ENCODE measurements around the gene PPM1J.

DNA sequence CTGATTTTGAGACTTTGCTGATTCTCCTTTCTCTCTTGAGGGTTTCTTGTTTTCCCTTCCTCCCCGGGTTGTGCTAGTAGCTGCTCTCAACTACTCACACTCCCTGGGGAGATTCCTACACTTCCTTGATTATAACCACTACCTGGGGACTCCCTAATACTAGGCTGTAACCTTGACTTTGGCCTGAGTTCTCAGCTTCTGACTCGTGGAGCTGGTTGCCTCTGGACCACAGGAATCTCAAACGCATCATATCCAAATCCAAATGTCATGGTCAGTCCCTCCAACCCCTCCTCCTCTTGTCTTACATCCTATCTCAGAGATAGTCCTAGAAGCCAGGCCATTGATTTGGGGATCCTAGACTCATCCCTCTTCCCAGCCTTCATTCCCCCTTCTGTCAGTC is 28.7 kb downstream of the PPM1J start:
- TF ChIP-seq, protein P1, sequence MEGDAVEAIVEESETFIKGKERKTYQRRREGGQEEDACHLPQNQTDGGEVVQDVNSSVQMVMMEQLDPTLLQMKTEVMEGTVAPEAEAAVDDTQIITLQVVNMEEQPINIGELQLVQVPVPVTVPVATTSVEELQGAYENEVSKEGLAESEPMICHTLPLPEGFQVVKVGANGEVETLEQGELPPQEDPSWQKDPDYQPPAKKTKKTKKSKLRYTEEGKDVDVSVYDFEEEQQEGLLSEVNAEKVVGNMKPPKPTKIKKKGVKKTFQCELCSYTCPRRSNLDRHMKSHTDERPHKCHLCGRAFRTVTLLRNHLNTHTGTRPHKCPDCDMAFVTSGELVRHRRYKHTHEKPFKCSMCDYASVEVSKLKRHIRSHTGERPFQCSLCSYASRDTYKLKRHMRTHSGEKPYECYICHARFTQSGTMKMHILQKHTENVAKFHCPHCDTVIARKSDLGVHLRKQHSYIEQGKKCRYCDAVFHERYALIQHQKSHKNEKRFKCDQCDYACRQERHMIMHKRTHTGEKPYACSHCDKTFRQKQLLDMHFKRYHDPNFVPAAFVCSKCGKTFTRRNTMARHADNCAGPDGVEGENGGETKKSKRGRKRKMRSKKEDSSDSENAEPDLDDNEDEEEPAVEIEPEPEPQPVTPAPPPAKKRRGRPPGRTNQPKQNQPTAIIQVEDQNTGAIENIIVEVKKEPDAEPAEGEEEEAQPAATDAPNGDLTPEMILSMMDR (IDR thresholded peaks at IDR 0.05; ENCODE audit: low read depth, low read length): no peak
- no peak for TF ChIP-seq MYC (IDR thresholded peaks at IDR 0.05; ENCODE audit: low read depth, low read length)
- no peak for TF ChIP-seq POLR2A (IDR thresholded peaks at IDR 0.05; ENCODE audit: extremely low read depth, insufficient read length)
- TF ChIP-seq, protein P2, sequence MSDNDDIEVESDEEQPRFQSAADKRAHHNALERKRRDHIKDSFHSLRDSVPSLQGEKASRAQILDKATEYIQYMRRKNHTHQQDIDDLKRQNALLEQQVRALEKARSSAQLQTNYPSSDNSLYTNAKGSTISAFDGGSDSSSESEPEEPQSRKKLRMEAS (IDR thresholded peaks at IDR 0.05; ENCODE audit: low read depth, low read length): no peak

Data from NB4 (cell line).